Activated CD4-positive, CD25-positive, alpha-beta regulatory T cell treated with anti-CD3 and anti-CD28 coated beads, Interleukin-2, amount 50 U/mL, for 24 hours (primary cell): ENCODE results near the gene ADCYAP1R1.

Experiments
- ATAC-seq, 2 donors: fragments of 150-1000 bp; cut with Tn5 transposase; one replicate each; pipeline ENCODE4 v1.10.0; 2021; ENCODE audit warnings: mild to moderate bottlenecking in 1 of 2, moderate library complexity in 1 of 2

The ADCYAP1R1 gene

DNA sequence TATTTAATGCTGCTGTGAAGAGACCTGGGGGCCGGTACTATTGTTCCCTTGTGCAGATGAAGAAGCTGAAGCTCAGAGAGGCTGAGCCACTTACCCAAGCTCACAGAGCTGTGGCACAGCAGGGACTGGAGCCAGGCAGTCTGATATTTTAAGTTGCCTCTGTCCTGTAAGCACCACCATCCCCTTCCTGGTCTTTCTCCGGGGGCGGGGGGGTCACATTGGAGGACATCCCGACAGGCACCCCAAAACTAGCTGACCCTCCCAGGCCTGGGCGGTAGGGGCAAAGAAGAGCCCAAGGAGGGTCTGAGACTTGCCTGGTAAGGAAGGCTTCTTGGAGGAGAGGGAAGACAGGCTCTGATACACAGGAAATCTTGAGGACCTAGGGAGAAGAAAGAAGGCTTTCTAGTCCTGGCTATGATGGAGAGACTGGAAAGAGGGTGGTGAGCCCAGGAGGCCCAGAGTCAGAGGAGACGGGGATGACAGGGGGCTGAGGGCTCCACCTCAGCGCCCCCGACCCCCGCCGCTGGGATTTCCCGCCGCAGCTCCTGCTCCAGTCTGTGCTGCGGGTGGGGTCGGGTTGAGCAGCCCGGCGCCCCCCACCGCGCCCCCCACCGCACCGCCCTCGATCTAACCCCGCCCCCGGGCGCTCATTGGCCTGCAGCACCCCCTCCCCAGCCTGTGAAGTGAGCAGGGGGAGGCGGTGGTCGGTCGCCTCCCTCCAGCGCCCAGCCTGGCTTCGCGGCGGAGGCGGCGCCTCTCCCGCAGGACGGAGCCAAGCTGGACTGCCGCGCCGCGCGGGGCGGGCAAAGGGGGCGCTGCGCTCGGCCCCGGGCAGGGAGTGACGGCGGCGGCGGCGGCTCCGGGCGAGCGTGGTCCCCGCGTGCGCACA is at the start of gene ADCYAP1R1:
ADCYAP1R1 (plus strand) TSS at position 711 of the 889 bp plus-strand sequence. CDS start 10,957 bp downstream, outside the sequence.
- no peak for ATAC-seq

GRCh38 chr7:31003097-31003496 is 49.0 kb upstream of the ADCYAP1R1 start:
- ATAC-seq = no peak

DNA sequence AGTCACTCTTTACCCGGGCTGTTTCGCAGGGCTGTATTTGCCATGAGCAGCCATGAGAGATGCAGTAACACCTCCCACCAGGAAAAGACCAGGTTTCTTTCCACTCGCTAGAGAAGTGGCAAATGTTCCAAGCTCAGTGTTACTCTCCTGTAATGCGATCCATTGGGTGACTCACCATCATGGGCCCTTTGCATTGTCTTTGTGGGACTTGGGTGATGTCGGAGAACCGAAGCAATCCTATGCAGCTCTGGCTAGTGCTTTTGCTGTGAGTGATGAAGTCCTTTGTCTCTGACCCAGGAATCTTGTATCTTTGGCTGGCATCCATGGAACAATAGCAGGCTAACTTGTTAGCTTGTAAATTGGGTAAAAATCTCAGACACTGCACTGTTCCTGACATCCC is 48.4 kb upstream of the ADCYAP1R1 start:
- no peak for ATAC-seq

GRCh38 chr7:31004393-31004792 is 47.7 kb upstream of the ADCYAP1R1 start:
- no peak for ATAC-seq

- ATAC-seq = no peak
Measured at GRCh38 chr7:31006857-31007256, 45.3 kb upstream of the ADCYAP1R1 start.

GRCh38 chr7:31007634-31008033 is 44.5 kb upstream of the ADCYAP1R1 start:
- no peak for ATAC-seq

- no peak for ATAC-seq
Measured at GRCh38 chr7:31014826-31015225, 37.3 kb upstream of the ADCYAP1R1 start.

GRCh38 chr7:31017032-31017675 is 35.0 kb upstream of the ADCYAP1R1 start:
- ATAC-seq = no peak

DNA sequence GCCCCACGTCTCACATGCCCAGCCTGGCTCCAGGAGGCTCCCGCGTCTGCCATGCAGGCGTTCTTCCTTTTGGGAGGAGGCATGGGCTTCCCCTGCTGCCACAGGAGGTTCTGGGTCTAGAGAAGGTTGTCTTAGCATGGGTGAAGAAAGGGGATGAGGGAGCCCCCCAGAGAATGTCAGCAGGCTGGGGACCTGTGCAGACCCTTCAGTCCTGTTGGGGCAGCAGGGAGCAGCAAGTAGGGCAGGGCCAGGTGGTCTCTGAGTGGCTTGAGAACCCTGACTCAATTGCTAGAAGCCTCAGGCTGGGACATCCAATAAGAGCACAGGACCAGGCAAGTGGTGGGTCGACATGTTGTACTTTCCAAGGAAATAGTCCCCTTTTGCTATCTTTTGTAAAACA is 34.4 kb upstream of the ADCYAP1R1 start:
- ATAC-seq = no peak

DNA sequence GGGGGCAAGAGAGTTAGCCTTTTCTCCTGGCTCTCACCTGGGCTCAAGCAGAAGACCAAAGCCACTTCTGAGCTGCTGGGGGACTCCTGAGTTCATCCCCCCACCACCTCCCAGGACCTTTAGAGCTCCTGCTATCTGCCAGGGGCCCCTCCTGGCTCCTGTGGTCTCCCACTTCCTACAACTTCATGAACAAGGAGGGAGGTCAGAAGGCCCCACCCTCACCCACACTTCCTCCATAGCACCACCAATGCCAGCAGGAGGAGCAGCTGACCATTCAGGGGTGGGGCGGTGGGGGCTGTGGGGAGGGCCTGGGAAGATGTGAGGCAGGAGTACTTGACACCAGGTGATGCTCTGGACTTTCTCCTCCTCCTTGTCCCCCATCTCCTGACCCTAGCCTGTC is 32.6 kb upstream of the ADCYAP1R1 start:
- no peak for ATAC-seq

DNA sequence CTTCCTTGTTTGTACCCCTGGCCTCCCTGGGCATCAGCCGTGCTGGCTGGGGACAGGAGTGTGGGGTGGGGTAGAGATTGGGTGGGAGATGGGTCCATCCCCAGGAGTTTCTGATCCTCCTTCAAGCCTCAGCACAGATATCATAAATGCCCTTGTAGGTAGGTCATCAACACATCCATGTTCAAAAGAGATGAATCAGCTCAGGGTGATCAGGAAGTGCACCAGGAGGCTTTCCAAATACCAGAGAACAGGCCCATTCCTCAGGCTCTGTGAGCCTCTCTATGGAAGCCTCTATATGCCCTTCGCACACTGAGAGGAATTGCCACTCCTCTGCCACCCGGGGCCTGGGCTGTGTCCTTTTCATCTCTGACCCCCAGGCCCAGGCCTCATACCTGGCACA is 31.9 kb upstream of the ADCYAP1R1 start:
- no peak for ATAC-seq

GRCh38 chr7:31020652-31021051 is 31.5 kb upstream of the ADCYAP1R1 start:
- ATAC-seq = no peak

- no peak for ATAC-seq
Measured at GRCh38 chr7:31022117-31022516, 30.0 kb upstream of the ADCYAP1R1 start.

DNA sequence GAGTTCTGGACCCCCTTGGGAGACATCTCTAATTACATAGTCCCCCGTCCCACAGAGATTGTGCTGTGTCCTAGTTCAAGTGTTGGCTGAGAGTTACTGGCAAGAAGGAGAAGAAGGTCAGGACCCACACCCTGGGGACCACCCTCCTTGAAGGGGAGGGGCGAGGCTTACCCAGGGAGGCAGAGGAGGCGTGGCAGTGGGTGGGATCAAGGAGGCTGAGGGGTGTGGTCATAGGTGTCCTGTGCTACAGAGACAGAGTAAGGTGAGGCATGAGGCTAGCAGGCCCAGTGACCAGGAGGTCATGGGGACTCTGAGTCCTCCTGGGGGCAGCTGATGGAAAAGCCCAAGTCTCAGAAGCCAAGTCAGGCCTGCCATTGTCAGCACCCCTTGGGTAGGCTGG is 29.4 kb upstream of the ADCYAP1R1 start:
- no peak for ATAC-seq

GRCh38 chr7:31023877-31024276 is 28.2 kb upstream of the ADCYAP1R1 start:
- ATAC-seq = peak; percentile 44 to 47

- no peak for ATAC-seq
Measured at GRCh38 chr7:31027161-31027965, 24.7 kb upstream of the ADCYAP1R1 start.

DNA sequence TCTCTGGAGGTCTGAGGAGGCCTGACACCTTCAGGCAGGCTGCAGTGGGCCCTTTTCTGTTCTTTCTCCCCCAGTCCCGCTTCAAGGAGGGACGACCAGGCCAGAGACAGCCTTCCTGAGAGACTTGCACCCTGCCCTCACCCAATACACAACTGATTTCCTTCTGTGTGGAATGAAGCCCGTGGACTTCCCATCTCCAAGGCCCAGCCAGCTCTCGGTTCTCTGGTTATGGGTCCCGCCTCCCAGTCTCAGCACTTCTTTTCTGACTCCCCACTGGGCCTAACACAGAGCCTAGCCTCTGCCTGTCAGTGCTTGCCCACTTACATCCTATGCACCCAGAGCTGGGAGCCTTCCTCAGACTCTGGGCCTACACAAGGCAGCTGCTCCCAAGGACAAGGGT is 24.1 kb upstream of the ADCYAP1R1 start:
- no peak for ATAC-seq

DNA sequence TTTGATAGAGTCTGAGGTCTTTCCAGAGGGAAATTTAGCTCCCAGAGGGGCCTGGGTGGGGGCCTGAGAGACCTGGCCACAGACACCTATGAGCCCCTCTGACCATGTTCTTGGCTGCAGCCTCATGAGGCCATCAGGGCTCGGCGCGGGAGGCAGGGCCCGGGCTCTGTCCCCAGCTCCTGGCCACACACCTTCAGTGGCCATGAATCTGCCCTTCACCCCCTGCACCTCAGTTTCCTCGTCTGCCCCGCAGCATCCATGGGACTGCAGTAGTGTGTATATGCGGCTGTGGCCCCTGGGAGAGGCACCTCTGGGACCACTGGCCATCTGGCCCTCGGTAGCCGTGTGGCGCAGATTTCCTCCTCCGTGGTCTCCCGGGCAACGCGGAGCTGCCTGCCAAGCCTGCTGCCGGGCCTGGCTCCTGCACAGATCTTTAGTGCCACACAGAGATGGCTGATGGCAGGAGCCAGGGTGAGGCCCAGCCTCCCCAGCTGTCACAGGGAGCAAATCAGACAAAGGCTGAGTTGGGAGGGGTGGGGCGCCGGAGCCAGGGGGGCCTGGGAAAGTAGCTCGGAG is 23.6 kb upstream of the ADCYAP1R1 start:
- no peak for ATAC-seq

DNA sequence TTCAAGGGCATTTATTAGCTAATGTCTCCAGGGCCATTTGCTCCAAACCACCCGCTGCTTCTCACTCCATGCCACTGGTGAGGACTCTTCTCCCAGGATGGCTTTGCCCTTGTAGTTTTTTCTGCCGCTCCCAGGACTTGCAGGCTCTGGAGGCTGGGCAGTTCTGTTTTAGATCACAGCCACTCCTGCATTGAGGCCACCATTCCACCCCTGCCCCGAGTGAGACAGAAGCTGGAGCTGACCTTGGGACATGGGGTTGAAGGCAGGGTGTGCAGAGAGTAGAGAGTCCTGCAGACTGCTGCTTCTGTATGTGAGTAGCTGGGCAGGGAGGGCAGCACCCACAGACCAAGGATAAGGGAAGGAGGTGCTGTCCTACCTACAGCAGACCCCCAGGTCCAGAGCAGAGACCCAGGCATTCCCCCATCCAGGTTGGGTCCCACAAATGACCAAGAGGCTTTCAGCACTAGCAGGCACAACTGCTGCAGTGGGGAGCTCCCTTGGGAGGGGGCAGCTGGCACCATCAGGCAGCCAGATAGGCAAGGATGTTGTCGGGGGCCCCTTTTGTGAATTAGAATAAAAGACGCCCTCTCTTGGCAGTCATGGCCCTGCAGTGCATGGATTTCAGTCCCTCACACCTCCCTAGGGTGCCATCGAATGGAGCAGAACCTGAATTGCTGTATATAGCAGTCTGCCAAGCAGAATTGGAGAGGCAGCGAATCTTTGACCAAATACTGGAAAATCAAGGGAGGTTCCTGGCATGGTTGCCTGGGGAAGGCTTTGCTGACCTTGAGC is 22.7 kb upstream of the ADCYAP1R1 start:
- no peak for ATAC-seq

GRCh38 chr7:31033674-31034300 is 18.3 kb upstream of the ADCYAP1R1 start:
- ATAC-seq = no peak

GRCh38 chr7:31036924-31037323 is 15.2 kb upstream of the ADCYAP1R1 start:
- no peak for ATAC-seq

GRCh38 chr7:31043051-31043471 is 9.0 kb upstream of the ADCYAP1R1 start:
- no peak for ATAC-seq
